HFF-Myc (cell line): ENCODE results near the gene BICD2.

Experiments used
- DNase-seq: peaks from one replicate; pipeline ENCODE4 v3.0.0-alpha.2; 2011; ENCODE audit warnings: low read depth; ENCODE audit errors: extremely low read depth
- H3K4me3 ChIP-seq: replicated peaks from 2 replicates; pipeline ENCODE4 v1.5.1; 2011; ENCODE audit warnings: low read depth, mild to moderate bottlenecking, control low read depth, low read length
- TF ChIP-seq, protein P1 (sequence below): IDR thresholded peaks from 2 replicates; pipeline ENCODE4 v1.5.1; 2012; ENCODE audit warnings: mild to moderate bottlenecking, low read depth, low read length, control low read depth; ENCODE audit errors: missing control alignments

Gene BICD2

DNA sequence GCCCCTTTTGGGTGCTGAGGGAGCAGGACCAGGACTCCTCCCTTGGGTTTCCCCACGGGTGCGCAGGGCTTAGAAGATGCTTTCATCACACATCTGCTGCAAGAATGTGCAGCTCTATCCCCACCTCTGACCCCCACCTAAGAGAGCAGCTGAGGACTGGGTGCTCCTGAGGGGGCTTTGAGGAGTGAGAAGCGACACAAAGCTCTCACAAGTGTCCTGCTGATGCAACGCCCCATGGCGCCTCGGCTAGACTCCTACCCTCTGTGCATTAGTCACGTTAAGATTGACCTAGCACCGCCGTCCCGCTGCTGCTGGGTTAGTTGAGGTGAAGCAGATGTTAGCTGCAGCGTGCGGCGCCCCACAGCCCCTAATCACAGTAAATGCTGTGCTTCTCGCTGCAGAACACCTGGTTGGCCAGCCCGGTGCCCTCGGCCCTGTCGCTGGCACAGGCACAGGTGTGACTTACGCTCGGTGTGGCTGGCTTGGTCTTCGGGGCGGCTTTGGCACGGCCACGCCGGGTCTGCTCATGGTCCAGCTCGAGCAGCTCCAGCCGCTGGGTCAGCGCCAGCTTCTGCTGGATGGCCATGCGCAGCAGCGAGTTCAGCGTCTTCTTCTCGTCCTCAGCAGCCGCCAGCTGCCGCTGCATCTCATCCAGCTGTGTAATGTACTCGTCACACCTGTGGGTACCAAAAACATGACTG lies 49.7 kb downstream of the BICD2 start:
- TF ChIP-seq, protein P1, sequence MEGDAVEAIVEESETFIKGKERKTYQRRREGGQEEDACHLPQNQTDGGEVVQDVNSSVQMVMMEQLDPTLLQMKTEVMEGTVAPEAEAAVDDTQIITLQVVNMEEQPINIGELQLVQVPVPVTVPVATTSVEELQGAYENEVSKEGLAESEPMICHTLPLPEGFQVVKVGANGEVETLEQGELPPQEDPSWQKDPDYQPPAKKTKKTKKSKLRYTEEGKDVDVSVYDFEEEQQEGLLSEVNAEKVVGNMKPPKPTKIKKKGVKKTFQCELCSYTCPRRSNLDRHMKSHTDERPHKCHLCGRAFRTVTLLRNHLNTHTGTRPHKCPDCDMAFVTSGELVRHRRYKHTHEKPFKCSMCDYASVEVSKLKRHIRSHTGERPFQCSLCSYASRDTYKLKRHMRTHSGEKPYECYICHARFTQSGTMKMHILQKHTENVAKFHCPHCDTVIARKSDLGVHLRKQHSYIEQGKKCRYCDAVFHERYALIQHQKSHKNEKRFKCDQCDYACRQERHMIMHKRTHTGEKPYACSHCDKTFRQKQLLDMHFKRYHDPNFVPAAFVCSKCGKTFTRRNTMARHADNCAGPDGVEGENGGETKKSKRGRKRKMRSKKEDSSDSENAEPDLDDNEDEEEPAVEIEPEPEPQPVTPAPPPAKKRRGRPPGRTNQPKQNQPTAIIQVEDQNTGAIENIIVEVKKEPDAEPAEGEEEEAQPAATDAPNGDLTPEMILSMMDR = no peak
- no peak overlapping the region for H3K4me3 ChIP-seq
- DNase-seq = no peak

DNA sequence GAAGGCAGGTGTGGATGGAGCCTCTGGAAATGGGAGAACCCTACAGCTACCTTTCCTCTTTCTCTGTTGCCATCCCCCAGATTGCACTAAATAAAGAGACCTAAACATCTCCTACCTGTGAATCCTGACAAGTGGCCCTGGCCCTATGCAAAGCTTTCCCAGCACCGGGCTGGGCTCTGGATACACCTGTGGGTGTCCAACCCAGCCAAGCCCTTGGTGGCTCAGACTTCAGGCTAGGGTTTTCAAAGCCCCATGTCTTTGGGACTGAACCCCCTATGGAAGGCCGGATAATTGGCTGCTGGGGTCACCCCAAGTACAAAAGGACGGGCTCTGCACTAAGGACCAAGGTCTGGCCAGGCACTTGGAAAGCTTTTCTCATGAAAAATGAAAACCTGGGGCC lies 50.6 kb downstream of the BICD2 start:
- DNase-seq = no peak
- H3K4me3 ChIP-seq = no peak overlapping the region
- TF ChIP-seq, protein P1 = no peak

DNA sequence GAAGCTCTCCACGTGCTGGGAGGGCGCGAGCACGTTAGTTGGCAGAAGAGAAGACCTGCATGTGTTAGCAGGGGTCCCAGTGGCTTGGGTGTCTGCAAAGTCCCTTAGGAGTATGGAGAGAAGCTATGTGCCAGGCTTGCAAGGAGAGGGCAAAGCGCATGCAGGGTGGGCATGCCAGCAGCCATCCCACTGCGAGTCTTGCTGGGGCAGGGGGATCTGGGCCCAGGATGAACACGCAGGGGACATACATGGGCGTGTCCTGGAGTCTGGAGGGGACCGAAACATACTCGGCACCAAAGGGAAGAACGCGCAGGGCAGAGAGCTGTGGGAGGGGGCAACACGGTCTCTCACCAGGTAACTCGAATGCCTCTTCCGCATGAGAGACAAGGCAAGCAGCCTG lies 51.1 kb downstream of the BICD2 start:
- no peak overlapping the region for H3K4me3 ChIP-seq
- no peak for DNase-seq
- TF ChIP-seq, protein P1 = no peak

DNA sequence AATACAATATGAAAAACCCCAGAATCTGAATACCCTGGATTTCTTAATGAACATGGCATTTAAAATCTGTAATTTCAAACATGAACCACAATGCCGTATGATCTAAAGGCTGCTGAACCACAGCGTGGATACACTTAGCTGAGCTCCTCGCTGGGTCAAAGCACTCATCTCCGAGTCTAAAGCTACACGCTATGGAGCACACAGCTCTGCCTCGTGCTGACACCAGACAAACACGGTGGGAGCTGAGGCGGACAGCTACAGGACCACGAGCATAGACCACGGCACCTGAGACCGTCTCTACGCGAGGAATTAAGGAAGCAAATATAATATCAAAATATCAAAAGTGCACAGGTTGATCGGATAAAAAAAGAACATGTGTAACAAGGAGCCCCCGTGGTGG lies 51.9 kb downstream of the BICD2 start:
- H3K4me3 ChIP-seq = no peak overlapping the region
- TF ChIP-seq, protein P1 = no peak
- DNase-seq = no peak

DNA sequence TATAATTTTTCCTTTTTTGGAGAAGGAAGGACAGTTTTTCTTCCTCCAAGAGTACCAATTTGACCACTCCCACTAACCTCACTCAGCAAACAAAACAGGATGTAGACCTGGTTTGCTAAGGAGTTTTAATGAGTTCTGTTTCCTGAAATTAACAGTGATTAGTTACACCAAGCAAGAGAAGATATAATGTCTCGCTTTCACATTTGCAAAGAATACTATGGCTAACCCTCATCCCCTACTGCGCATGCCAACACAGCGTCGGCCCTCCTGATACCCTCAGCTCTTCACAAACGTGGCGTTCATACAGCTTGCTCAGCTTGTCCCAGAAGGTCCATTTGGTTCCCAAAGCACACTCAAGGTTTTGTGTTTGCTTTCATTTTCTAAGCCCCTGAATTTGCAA lies 52.8 kb downstream of the BICD2 start:
- DNase-seq = no peak
- H3K4me3 ChIP-seq = no peak overlapping the region
- TF ChIP-seq, protein P1 = no peak

DNA sequence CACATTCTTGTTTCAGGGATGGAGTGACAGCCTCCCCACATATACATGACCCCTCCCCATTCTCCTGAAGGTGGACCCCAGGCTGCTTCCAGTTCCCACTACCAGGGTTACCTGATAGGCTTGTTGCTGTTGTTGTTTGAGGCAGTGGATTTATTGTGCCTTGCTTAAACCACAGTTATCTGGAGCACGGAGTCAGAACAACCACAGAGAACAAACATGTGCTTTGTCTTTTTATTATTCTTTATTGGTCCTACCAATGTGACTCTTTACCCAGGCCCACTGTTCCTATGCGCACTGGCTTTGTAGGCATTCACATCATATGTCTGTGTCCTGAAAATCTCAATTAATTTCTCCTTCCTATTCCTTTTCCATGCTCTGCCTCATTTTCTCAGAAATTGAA lies 53.5 kb downstream of the BICD2 start:
- TF ChIP-seq, protein P1 = no peak

DNA sequence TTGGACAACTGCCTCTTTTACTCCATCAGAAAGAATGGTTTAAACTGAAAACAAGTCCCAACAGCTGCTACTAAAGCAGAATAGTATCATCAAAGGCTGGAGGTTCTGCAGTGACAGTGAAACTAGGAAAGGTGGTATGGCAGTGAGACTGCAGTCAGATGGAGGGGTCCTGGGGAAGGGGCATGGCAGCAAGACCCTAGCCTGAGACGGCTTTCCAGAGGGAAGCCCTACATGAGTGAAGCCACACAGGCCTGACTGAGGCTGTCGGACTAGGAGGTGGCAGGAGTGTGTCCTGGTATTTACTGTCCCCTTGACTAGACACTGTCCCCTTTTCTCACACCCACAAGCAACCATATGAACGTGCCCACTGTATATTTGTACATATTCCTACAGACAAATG lies 54.3 kb downstream of the BICD2 start:
- no peak for DNase-seq
- TF ChIP-seq, protein P1 = no peak
- no peak overlapping the region for H3K4me3 ChIP-seq

More for the DNA sequence above, 53.5 kb downstream of the BICD2 start:
- no peak for DNase-seq
- no peak overlapping the region for H3K4me3 ChIP-seq
